ENCODE measurements around the gene CYP4F2. TPM values are rescaled to one million over a fixed set of nuclear protein-coding genes. Genes with fewer than 3 reads are reported as not detected.

Gene CYP4F2
- total and polyA plus RNA-seq, 9 of the 15 experiments (the other 6 are each of a cell fraction or from before 2014, with no cell fraction given): 0.10 to 0.56 (median 0.32) TPM; not detected in 2

DNA sequence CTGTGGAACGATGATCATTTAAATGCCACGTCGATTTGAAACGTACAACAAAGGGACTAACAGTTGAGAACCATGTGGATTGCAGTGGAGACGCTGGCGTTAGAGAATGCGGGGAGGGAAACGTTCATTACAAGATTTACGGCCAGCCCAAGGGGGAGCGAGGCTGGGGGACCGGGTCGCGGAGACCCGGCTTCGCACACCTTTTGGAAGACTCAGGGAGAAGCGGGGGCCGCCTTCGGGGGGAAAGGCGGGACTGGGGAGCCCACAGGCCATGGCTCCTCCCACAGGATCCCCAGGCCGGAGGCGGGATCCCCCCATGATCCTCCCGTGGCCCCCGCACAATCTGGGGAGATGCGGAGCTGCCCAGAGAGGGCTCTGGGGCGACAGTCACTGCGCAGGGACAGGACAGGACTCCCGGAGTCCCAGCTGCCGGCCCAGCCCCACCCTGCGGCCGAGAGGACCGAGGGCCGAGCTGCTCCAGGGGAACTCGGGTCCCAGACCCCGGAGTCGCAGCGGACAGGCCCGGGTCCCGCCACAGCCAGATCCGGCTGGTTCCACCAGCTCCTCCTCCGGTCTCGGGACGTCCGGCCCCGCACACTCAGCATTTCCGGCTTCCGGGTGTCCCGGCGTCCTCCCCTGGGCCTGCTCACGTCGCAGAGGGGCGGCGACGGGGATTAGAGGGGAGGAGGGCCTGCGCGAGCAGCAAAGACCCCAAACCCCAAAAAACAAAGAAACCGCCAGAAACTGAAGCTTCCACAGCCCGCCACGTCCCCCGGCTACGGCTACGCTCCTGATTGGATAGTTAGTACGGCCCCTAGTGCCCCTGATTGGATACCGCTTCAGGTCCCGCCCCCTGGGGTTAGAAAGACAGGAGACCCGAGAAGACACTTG is 61.3 kb downstream of the CYP4F2 start (continued):
- TF ChIP-seq, protein P1, sequence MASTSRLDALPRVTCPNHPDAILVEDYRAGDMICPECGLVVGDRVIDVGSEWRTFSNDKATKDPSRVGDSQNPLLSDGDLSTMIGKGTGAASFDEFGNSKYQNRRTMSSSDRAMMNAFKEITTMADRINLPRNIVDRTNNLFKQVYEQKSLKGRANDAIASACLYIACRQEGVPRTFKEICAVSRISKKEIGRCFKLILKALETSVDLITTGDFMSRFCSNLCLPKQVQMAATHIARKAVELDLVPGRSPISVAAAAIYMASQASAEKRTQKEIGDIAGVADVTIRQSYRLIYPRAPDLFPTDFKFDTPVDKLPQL (IDR thresholded peaks at IDR 0.05; ENCODE audit: extremely low read depth, insufficient read length): peak; percentile 9
- TF ChIP-seq ETV5 (CRISPR knock-in tag; IDR thresholded peaks at IDR 0.05; ENCODE audit: low read depth): peak; percentile 86; the same call in 1 of the 2 replicates
- TF ChIP-seq, protein P2, sequence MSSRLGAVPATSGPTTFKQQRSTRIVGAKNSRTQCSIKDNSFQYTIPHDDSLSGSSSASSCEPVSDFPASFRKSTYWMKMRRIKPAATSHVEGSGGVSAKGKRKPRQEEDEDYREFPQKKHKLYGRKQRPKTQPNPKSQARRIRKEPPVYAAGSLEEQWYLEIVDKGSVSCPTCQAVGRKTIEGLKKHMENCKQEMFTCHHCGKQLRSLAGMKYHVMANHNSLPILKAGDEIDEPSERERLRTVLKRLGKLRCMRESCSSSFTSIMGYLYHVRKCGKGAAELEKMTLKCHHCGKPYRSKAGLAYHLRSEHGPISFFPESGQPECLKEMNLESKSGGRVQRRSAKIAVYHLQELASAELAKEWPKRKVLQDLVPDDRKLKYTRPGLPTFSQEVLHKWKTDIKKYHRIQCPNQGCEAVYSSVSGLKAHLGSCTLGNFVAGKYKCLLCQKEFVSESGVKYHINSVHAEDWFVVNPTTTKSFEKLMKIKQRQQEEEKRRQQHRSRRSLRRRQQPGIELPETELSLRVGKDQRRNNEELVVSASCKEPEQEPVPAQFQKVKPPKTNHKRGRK (tag; IDR thresholded peaks at IDR 0.05): no peak
- peak in 1 of 2 experiments; percentile 83; a peak in 3 of 4 replicates for TF ChIP-seq TEAD1 (CRISPR knock-in tag; IDR thresholded peaks at IDR 0.05)
- peak; percentile 97 for TF ChIP-seq ZNF316 (IDR thresholded peaks at IDR 0.05)
- no peak for TF ChIP-seq NUFIP1 (IDR thresholded peaks at IDR 0.05; ENCODE audit: partially characterized antibody)
- TF ChIP-seq MEF2D (tag; conservative IDR thresholded peaks at IDR 0.05; ENCODE audit: low read depth): no peak
- peak; percentile 91 for TF ChIP-seq CAMTA2 (CRISPR knock-in tag; conservative IDR thresholded peaks at IDR 0.05)
- TF ChIP-seq CHCHD3 (CRISPR knock-in tag; IDR thresholded peaks at IDR 0.05): 0 out of 2 replicates have a peak, but pooled peaks have one; percentile 10
- TF ChIP-seq MAZ (CRISPR knock-in tag; conservative IDR thresholded peaks at IDR 0.05 in 1 of 2, IDR thresholded peaks at IDR 0.05 in 1 of 2): peak; percentile 78 to 87
- peak; percentile 97 for TF ChIP-seq POLR2G (IDR thresholded peaks at IDR 0.05; ENCODE audit: low read depth, low read length)
- TF ChIP-seq, protein P3, sequence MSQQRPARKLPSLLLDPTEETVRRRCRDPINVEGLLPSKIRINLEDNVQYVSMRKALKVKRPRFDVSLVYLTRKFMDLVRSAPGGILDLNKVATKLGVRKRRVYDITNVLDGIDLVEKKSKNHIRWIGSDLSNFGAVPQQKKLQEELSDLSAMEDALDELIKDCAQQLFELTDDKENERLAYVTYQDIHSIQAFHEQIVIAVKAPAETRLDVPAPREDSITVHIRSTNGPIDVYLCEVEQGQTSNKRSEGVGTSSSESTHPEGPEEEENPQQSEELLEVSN (IDR thresholded peaks at IDR 0.05; ENCODE audit: borderline replicate concordance in 1 of 2, extremely low read depth in 1 of 2, insufficient read depth in 1 of 2, insufficient read length in 1 of 2, low read depth in 1 of 2, low read length in 1 of 2, poor library complexity in 1 of 2, severe bottlenecking in 1 of 2): peak in 1 of 2 experiments; percentile 29
- TF ChIP-seq ZNF212 (CRISPR knock-in tag; IDR thresholded peaks at IDR 0.05): no peak
- TF ChIP-seq, protein P4, sequence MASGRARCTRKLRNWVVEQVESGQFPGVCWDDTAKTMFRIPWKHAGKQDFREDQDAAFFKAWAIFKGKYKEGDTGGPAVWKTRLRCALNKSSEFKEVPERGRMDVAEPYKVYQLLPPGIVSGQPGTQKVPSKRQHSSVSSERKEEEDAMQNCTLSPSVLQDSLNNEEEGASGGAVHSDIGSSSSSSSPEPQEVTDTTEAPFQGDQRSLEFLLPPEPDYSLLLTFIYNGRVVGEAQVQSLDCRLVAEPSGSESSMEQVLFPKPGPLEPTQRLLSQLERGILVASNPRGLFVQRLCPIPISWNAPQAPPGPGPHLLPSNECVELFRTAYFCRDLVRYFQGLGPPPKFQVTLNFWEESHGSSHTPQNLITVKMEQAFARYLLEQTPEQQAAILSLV (tag; IDR thresholded peaks at IDR 0.05): no peak
- peak; percentile 90 for TF ChIP-seq OTX1 (CRISPR knock-in tag; IDR thresholded peaks at IDR 0.05)
- TF ChIP-seq KLF13 (tag; IDR thresholded peaks at IDR 0.05; ENCODE audit: borderline replicate concordance, low read depth): peak; percentile 28; the same call in 1 of the 2 replicates
- TF ChIP-seq ZNF140 (CRISPR knock-in tag; IDR thresholded peaks at IDR 0.05): no peak
- TF ChIP-seq TCF7L2 (IDR thresholded peaks at IDR 0.05; ENCODE audit: low read depth, low read length): 0 out of 2 replicates have a peak, but pooled peaks have one; percentile 27
- TF ChIP-seq ZNF707 (CRISPR knock-in tag; conservative IDR thresholded peaks at IDR 0.05): no peak
- TF ChIP-seq ZFP30 (CRISPR knock-in tag; IDR thresholded peaks at IDR 0.05; ENCODE audit: borderline replicate concordance): no peak
- TF ChIP-seq JUND (IDR thresholded peaks at IDR 0.05; ENCODE audit: borderline replicate concordance, low read depth, low read length): no peak; the same call in 1 of the 2 replicates
- no peak for TF ChIP-seq JUND (tag; IDR thresholded peaks at IDR 0.05; ENCODE audit: borderline replicate concordance, low read depth, low read length)
- peak; percentile 88 for TF ChIP-seq RBM25 (IDR thresholded peaks at IDR 0.05; ENCODE audit: low read depth, low read length, severe bottlenecking)

Data from K562 (cell line).